NCI-H748 treated with DMSO at 0.1 percent for 48 hours (cell line): ENCODE measurements around the gene ZSCAN26.

Experiments used
- DNase-seq: peaks from one replicate; lab custom pipeline; 2025; lab: John Stamatoyannopoulos, UW

The ZSCAN26 gene

DNA sequence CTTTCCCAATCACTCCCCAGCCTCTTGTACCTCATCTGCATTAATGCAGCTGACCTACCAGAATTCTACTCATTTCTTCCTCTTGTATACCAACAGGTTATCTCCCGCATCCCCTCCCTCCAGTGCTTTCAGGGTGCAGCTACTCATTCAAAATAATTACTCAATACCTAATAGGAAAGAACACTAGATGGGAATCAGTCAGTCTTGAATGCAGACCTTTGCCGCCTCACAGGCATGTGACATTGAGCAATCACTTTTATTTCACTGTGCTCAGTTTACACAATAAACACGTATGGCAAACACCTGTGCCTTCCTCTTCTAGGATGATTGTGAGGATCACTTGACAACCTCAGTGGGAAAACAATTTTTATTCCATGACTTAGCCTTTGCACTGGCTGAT, 55.7 kb downstream of the ZSCAN26 start:
- no peak for DNase-seq

DNA sequence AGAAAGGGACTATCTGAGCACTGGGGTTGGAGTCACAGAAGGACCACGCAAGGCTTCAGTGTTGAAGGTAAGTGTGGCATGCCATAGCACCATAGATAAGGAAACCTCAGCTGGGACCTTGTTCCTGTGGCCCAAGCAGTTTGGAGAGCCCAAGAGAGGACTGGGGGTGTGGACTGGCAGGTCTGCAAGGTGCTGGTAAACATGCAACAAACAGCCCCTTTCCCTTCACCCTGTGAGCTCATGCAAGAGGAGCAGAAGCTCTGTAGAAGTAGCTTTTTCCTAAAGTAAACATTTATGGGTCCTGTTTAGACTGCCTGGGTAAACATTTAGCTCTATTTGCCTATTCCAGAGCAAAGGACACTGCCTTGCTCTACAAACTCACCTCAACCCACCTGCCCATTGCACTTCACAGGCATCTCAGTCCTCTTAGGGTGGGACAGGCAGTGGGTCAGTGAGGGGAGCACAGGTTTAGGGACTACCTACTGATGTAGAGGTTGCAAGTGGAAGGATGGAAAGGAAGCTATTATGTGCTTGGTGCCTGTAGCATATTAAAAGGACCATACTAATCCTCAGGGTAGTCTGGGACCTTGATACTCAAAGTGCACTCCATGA, 57.0 kb downstream of the ZSCAN26 start:
- DNase-seq: no peak

DNA sequence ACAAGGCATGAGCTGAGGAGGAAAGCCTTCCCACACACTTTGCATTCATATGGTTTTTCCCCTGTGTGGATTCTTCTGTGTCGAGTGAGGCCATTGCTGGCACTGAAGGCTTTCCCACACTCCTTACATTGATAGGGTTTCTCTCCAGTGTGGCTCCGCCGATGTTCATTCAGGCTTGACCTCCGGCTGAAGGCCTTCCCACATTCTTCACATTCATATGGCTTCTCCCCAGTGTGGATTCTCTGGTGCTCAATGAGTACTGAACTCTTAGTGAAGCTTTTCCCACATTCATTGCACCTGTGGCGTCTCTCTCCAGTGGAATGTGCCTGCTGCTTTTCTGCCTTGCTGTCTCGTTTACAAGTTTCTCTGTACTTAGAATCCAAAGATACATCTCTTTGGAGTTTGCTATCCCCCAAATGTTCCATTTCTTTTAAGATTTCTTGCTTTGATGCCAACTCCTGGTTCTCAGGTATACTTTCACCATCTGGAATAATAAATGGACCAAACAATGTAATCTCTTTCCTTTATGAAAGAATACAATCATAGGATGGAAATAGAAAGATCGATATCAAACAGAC, 59.5 kb downstream of the ZSCAN26 start:
- no peak for DNase-seq
